Activated CD8-positive, alpha-beta memory T cell treated with anti-CD3 and anti-CD28 coated beads, Interleukin-2, amount 50 U/mL, for 1 hour (primary cell): ENCODE results near the gene PDE4B.

Experiments used
- DNase-seq: peaks from one replicate; pipeline ENCODE4 v3.0.0-alpha.2; 2020; ENCODE audit errors: extremely low read depth

The PDE4B gene

DNA sequence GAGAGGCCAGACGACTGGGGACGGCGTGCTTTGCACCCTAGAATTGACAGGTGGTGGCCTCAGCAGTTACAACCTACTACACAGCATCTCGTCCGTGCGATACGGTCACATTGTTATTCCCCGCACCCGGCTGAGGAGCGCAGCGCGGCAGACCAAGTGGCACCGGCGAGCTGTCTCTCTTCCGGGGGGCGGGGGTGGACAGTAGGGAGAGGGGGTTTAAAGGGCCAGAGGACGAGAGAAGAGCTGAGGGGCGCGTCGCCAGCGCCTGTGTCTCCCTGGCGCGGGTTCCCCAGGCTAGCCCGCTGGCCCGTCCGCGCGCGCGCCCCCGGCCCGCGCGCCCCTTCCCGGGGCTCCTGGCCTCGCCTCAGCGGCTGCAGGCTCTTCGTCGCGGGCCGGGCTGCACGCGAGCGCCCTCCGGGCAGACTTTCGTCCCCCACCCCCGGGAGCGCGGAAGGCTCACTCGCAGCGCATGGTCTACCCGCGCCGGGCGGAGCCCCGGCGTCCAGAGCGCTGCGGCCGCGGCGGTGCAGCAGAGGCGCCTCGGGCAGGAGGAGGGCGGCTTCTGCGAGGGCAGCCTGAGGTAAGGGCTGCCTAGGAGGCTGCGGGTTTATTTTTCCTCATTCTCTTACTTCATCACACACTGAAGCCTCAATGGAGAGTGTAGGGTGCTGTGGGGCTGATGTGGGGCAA is at the start of gene PDE4B:
TSS of gene PDE4B (plus strand) at position 227 of the 690 bp plus-strand sequence.
- no peak for DNase-seq

DNA sequence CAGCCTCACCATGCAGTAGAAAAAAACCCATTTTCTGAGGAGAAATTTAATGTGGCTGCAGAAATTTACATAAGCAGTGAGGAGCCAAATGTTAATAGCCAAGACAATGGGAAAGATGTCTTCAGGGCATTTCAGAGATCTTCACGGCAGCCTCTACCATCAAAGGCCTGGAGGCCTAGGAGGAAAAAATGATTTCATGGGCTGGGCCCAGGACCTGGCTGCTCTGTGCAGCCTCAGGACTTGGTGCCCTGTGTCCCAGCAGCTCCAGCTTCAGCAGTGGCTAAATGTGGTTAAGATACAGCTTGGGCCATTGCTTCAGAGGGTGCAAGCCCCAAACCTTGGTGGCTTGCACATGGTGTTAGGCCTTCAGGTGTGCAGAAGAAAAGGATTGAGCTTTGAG is 48.0 kb upstream of the PDE4B start:
- DNase-seq = no peak

DNA sequence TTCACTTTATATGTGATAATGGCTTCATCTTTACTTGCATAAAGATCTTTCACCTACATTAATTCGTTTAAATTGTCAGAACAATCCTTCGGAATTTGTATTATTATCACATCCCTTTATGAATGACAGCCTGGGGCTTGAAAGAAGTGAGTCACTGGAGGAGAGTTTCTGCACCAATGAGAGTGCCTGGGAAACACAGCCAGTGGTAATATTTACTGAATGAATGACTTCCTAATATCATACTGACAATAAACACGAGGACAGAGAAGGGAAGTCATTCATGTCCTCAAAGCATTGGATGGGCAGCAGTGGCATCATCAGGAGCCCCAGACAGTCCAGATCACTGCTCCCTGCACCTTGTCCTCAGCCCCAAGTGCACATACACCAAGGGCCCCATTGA is 40.7 kb upstream of the PDE4B start:
- DNase-seq = no peak

DNA sequence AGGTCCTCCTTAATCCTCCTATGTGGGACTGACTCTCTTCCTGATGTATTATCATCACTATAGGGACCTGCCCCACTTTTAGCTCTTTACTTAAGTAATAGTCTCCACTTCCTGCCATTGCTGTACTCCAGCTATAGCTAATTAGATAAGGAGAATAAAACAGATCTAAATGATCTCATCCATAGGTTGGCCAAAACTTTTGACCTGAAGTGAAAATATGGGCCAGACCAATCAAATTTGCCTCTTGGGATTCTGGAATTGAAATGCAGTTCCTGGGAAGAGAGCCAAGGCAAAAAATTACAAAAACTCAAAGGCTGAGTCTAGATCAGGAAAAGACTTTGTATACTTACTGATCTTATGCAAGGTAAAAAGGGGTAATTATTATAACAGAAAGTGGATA is 36.1 kb upstream of the PDE4B start:
- no peak for DNase-seq

DNA sequence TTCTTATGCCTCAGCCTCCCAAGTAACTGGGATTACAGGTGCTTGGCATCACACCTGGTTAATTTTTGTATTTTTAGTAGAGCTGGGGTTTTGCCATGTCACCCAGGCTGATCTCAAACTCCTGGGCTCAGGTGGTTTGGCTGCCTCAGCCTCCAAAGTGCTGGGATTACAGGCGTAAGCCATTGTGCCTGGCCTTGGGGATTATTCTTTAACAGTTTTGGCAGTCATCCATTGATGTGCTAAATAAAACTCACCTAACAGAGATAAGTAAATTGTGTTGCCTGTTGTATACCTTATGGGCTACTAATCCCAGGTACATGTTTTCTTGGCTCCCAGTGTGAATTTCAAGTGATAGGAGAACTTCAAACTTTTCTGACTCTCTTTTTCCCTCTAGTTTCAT is 35.2 kb upstream of the PDE4B start:
- DNase-seq = no peak

GRCh38 chr1:65758128-65758527 is 34.6 kb upstream of the PDE4B start:
- no peak for DNase-seq

- DNase-seq = no peak
These were observed 33.2 kb upstream of the PDE4B start for GRCh38 chr1:65759516-65759915.

DNA sequence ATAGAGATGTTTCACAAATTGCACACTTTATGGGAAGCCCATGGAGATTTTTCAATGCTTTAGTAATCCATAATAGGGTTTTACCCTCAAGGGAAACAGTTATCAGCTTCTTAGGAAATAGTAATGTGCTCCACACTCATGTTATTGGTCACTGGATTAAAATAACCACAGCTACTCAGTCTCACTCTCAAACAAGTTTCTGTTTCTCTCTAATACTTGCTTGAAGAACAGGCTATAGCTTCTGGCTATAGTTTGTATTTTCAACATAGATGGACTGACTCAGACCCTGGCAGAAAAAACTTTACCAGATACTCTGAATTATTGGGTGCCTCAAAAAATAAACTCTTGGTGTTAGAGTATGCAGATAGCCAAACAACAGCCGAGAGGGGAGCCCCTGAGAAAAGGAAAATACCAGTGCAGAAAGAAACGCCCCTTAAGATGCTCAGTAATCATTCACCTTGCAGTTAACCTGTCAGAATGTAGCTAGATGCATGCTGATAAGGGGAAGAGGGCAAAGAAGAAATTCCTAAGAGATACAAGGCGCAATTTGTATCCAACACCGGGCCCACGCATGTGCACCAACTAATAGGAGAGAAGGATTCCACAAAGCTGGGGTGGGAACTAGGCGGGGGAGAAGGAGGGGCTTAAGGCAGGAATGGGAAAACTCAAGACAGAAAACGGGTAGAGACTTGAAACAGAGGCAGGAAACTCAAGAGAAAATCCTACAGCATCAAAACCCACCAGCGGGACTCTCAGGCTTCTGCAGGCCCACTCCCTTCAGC is 30.4 kb upstream of the PDE4B start:
- no peak for DNase-seq

- no peak for DNase-seq
These were observed 28.6 kb upstream of the PDE4B start for GRCh38 chr1:65764052-65764451.

DNA sequence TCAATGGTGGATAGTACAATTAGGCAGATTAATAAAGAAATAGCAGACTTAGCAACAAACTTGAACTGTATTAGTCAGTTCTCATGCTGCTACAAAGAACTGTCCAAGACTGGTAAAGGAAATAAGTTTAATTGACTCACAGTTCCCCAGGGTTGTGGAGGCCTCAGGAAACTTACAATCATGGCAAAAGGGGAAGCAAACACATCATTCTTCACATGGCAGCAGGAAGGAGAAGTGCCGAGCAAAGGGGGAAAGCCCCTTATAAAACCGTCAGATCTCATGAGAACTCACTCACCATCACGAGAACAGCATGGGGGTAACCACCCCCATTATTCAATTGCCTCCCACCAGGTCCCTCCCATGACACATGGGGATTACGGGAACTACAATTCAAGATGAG is 27.1 kb upstream of the PDE4B start:
- no peak for DNase-seq

DNA sequence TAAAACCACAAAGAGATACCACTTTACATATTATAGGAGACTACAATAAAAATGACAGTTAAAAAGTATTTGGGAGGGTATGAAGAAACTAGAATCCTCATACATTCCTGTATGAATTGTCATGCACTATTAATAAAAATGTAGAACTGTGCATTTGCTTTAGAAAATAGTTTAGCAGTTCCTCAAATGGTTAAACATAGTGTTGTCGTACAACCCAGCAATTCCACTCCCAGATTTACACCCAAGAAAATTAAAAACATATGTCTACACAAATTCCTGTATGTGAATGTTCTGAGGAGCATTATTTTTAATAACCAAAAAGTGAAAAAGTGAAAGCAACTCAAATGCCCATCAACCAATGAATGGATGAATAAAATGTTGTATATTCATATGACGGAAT is 23.1 kb upstream of the PDE4B start:
- DNase-seq = no peak

GRCh38 chr1:65772607-65773006 is 20.1 kb upstream of the PDE4B start:
- no peak for DNase-seq

DNA sequence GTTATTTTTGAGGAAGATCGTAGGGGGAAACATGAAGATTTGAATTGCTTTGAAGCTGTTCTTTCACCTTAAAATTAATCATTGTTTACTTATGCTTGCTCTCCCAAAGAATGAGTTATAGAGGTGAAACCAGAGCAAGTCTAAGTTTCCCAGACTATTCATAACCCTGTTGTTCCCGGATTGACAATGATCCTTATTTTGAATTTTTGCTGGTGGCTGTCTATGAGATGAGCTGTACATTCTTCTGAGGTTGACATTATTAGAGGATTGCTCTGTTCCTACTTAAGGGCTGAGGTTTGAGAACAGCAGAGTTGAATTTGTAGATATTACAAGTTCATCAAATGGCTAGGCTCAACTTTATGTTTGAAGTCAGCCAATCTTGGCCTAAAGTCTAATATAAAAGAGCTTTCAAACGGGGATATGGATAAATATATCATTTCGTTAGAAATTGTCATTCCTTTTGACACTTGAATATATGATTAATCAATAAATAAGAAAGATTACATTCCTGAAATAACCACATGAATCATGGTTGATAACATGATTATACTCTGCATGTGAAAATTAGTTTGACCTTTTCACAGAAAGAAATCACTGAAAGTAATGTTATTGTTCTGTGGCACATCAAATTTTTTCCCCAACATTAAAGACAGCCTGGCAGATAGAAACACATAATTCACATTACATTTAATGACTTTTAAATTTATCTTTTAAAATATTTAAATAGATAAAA is 19.1 kb upstream of the PDE4B start:
- no peak for DNase-seq

DNA sequence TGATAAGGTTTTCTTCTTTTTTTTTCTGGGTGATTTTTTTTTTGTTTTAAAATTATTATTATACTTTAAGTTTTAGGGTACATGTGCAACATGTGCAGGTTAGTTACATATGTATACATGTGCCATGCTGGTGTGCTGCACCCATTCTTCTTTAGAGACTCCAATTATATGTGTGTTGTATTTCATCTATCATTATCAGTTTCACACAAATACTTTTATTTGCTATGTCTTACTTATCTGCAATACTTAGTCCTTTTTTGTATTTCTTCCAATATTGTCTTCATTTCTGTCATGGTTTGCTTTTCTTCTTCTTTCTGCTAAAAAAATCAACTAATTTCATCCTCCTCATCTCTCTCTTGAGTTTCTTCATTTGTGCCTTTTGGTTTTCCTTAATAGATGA is 3.9 kb upstream of the PDE4B start:
- DNase-seq = no peak

DNA sequence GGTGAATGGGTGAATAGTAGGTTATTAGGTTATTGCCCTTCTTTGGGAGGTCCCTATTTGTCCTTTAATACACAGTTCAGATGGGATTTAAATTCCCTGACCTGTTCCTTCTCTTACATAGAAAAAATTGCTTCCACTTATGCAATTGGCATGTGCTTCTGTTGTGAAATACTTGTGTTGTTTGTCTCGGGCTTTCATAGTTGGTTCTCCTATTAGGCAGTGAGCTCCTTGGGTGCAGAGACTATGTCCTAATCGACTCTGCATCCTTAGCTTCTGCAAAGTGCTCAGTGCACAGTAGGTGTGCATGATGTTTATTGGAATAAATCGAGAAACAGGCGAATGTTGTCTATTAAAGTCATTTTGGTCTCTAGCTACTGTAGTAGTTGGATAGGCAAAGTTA is 1.3 kb upstream of the PDE4B start:
- no peak for DNase-seq

DNA sequence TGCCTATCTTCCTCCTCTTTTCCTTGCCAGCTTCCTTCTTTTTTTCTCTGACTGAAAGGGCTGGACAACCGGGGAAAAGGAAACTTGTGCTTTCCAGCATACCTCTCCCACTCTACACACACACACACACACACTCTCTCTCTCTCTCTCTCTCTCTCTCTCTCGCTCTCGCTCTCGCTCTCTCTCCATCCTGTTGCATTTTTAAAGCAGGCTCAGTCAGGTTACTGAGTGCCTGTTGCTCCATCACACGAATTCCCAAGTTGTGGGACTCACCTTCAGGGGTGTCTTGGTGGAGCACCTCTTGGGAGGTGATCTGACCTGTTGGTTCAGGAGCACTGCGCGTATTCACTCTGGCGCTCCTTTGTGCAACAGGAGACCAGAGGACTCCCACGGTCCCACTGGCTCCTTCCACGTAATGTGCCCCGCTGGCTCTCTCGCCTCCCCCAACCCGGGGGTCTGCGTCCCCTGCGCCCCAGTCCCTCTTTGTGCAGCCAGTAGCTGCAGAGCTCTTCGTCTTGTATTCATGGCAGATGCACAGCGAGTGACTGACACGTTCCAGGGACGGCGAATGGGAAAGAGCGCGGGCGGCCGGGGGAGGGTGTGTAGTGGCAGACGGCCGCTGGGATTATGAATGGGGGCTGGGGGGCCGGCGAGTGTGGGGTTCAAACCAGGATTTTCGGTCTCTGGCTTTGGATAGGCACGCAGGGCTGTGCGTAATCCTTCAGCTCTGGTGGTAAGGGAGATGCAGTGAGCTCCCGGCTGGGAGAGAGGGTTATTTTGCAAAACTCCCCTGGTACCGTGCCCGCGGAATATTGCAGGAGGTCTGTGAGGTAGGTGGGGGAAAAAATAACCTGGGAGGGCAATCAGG is 660 bp upstream of the PDE4B start:
- no peak for DNase-seq

DNA sequence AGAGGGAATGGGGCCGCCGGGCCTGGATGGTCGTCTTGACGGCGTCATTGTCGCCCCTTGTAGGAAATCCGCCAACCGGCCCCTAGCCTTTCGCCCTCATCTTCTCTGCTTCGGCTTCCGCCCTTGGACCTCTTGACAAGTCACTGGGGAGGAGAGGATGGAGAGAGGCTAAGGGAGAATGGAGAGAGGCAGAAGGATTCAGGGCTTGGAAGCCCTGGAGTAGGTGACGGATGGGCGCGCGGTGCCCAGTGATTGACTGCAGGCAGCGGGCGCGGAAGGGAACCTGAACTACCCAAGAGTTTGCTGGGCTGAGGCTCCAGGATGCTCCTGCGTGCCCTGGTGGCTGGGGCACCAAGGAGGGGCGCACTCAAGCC is 651 bp downstream of the PDE4B start:
- no peak for DNase-seq

GRCh38 chr1:65795311-65795710 is 2.6 kb downstream of the PDE4B start:
- DNase-seq = no peak

- no peak for DNase-seq
These were observed 6.9 kb downstream of the PDE4B start for GRCh38 chr1:65799601-65800000.

GRCh38 chr1:65804584-65804983 is 11.9 kb downstream of the PDE4B start:
- DNase-seq = no peak

DNA sequence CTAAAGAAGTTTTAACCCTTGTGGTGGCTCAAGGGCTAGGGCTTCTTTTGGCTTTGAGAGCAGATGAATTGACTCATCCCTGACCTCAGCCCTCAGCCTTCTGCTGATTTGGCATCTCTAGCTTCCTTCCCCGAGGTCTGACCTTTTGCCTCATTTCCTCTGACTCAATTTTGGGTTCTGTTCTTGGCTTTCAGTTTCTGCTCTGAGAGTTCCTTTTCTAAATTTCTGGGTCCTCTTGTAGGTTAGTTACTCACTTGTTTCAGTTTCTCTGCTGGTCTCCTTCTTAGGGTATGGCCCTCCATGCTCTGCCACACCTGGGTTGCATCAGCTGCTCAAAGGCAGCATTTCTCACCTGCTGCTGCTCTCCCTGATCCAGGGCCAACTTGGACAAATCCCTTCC is 19.4 kb downstream of the PDE4B start:
- no peak for DNase-seq

DNA sequence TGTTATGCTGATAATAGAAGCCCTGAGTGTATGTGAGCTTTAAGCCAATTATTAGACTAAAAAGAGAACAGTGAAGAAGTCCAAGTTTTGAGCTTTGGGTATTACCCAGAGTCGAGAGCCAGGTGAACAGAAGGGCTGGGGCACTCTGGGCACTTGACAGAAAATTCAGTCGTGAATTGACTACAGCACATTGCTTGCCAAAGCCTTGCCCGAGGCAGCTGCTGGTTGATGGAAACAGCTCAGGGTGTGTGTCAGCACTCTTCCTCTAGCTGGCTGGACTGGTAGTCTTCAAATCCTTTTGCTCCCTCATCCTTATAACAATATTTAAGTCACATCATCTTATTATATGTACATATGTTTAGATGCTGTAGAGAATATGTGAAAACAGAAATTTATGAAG is 21.3 kb downstream of the PDE4B start:
- no peak for DNase-seq
